H1 (cell line): ENCODE data around the gene CDH20. TPM values are rescaled to one million over a fixed set of nuclear protein-coding genes. Genes with fewer than 3 reads are reported as not detected.

Experiments used
- CTCF ChIA-PET: fragments of 300-600 bp; sonication (Branson Sonifier 250); formaldehyde crosslinking; loops from one replicate; lab custom pipeline; 2021; ENCODE audit not compliant: partially characterized antibody; lab: Charles Lee
- POLR2A ChIA-PET: fragments of 300-600 bp; sonication (Branson Sonifier 250); formaldehyde crosslinking; loops from one replicate; lab custom pipeline; 2021; ENCODE audit warnings: inconsistent platforms; ENCODE audit not compliant: partially characterized antibody; lab: Charles Lee
- DNase-seq, 2 experiments: peaks; one replicate each; pipeline versions ENCODE4 v3.0.0 to v3.0.0-alpha.2; 2010 to 2022; ENCODE audit warnings: low spot score in 2 of 2, low read depth in 1 of 2, mixed read lengths in 1 of 2
- FAIRE-seq: peaks from 2 replicates; lab custom pipeline; 2011; peaks lifted over from hg19 to GRCh38; lab: Jason Lieb, UNC
- H2AFZ ChIP-seq: 2 replicates; pipeline ENCODE4 v1.8.1; 2012; ENCODE audit warnings: low read length, inconsistent platforms
- H2AK5ac ChIP-seq: 2 replicates; pipeline ENCODE4 v1.6.1; 2013; ENCODE audit warnings: low read depth, low read length
- H2BK120ac ChIP-seq: replicated peaks from 2 replicates; pipeline ENCODE3; 2013; ENCODE audit warnings: low read depth, low read length, inconsistent platforms
- H2BK12ac ChIP-seq: 2 replicates; pipeline ENCODE4 v1.6.1; 2013; ENCODE audit warnings: low read depth, low read length
- H2BK15ac ChIP-seq: 2 replicates; pipeline ENCODE4 v1.6.1; 2013; ENCODE audit warnings: low read length
- H2BK20ac ChIP-seq: 2 replicates; pipeline ENCODE4 v1.6.1; 2013; ENCODE audit warnings: low read length
- H2BK5ac ChIP-seq: 2 replicates; pipeline ENCODE4 v1.6.1; 2013; ENCODE audit warnings: low read depth, low read length
- H3K14ac ChIP-seq: 2 replicates; pipeline ENCODE4 v1.6.1; 2013; ENCODE audit warnings: inconsistent platforms; ENCODE audit not compliant: insufficient read length
- H3K18ac ChIP-seq: 2 replicates; pipeline ENCODE4 v1.6.1; 2013; ENCODE audit warnings: low read length; ENCODE audit errors: extremely low read depth
- H3K23ac ChIP-seq: 2 replicates; pipeline ENCODE4 v1.6.1; 2013; ENCODE audit warnings: inconsistent platforms; ENCODE audit not compliant: insufficient read length
- H3K23me2 ChIP-seq: 2 replicates; pipeline ENCODE4 v1.6.1; 2013; ENCODE audit warnings: low read depth, low read length
- H3K27ac ChIP-seq: 2 replicates; pipeline ENCODE4 v1.6.1; 2011; ENCODE audit warnings: low read depth, low read length, inconsistent platforms
- H3K27me3 ChIP-seq, 4 experiments: replicated peaks in 1 of 4; 1 replicate in 1 of 4; 2 replicates in 3 of 4; pipeline versions ENCODE4 v1.6.1 to v1.8.1; 2011 to 2013; ENCODE audit warnings: low read length in 3 of 4, mild to moderate bottlenecking in 3 of 4, inconsistent platforms in 2 of 4, mixed read lengths in 2 of 4, moderate library complexity in 1 of 4; ENCODE audit not compliant: control insufficient read depth in 3 of 4, insufficient read depth in 3 of 4; ENCODE audit errors: extremely low read depth in 1 of 4
- H3K36me3 ChIP-seq, 4 experiments: 2 replicates each; pipeline versions ENCODE4 v1.6.1 to v1.8.1; 2011 to 2013; ENCODE audit warnings: mild to moderate bottlenecking in 4 of 4, low read length in 3 of 4, moderate library complexity in 2 of 4, control low read depth in 1 of 4, inconsistent platforms in 1 of 4; ENCODE audit not compliant: insufficient read depth in 4 of 4, control insufficient read depth in 2 of 4
- H3K4ac ChIP-seq: replicated peaks from 2 replicates; pipeline ENCODE3; 2013; ENCODE audit warnings: low read length, low read depth, mixed read lengths, inconsistent platforms; ENCODE audit not compliant: insufficient read length
- H3K4me1 ChIP-seq, 4 experiments: replicated peaks in 1 of 4; 1 replicate in 1 of 4; 2 replicates in 3 of 4; pipeline versions ENCODE4 v1.6.1 to v1.8.1; 2011 to 2013; ENCODE audit warnings: low read length in 3 of 4, inconsistent platforms in 2 of 4, mixed read lengths in 1 of 4; ENCODE audit not compliant: insufficient read depth in 4 of 4, control insufficient read depth in 3 of 4
- H3K4me2 ChIP-seq, 2 experiments: 2 replicates each; pipeline versions ENCODE4 v1.6.1 to v1.8.1; 2011 to 2013; ENCODE audit warnings: low read depth in 2 of 2, low read length in 2 of 2, control low read depth in 1 of 2, inconsistent platforms in 1 of 2, mild to moderate bottlenecking in 1 of 2; ENCODE audit not compliant: insufficient read depth in 1 of 2
- H3K4me3 ChIP-seq, 4 experiments: fragments of 200-600, 300-600 bp in 1 of 4; sonication (generic), shearing (Covaris generic), sonication (Bioruptor Twin) in 1 of 4; 2 replicates each; pipeline versions ENCODE4 v1.5.1 to v1.8.1; 2011 to 2016; ENCODE audit warnings: low read length in 4 of 4, low read depth in 3 of 4, control low read depth in 2 of 4, inconsistent platforms in 2 of 4, mild to moderate bottlenecking in 2 of 4, mixed read lengths in 1 of 4, moderate library complexity in 1 of 4; ENCODE audit not compliant: insufficient read depth in 2 of 4; ENCODE audit errors: extremely low read depth in 1 of 4
- H3K56ac ChIP-seq: replicated peaks from 2 replicates; pipeline ENCODE3; 2013; ENCODE audit warnings: low read depth, mild to moderate bottlenecking, mixed read lengths, low read length, inconsistent platforms; ENCODE audit not compliant: insufficient read length
- H3K79me1 ChIP-seq: 2 replicates; pipeline ENCODE4 v1.6.1; 2013; ENCODE audit warnings: low read depth, low read length, control low read depth
- H3K79me2 ChIP-seq, 2 experiments: 2 replicates each; pipeline versions ENCODE4 v1.6.1 to v1.8.1; 2012 to 2013; ENCODE audit warnings: low read length in 2 of 2, mild to moderate bottlenecking in 2 of 2, inconsistent platforms in 1 of 2; ENCODE audit not compliant: insufficient read depth in 2 of 2, control insufficient read depth in 1 of 2
- H3K9ac ChIP-seq, 4 experiments: replicated peaks in 1 of 4; 1 replicate in 1 of 4; 2 replicates in 3 of 4; pipeline versions ENCODE4 v1.6.1 to v1.8.1; 2011 to 2013; ENCODE audit warnings: low read depth in 3 of 4, low read length in 3 of 4, control low read depth in 2 of 4, mild to moderate bottlenecking in 2 of 4, moderate library complexity in 2 of 4, inconsistent platforms in 1 of 4; ENCODE audit errors: extremely low read depth in 1 of 4
- H3K9me3 ChIP-seq, 2 experiments: 2 replicates each; pipeline versions ENCODE4 v1.6.1 to v1.8.1; 2012 to 2013; ENCODE audit warnings: mild to moderate bottlenecking in 2 of 2, moderate library complexity in 2 of 2, control low read depth in 1 of 2, inconsistent platforms in 1 of 2, low read depth in 1 of 2, low read length in 1 of 2, mixed read lengths in 1 of 2; ENCODE audit not compliant: insufficient read depth in 2 of 2
- H4K20me1 ChIP-seq, 2 experiments: replicated peaks in 1 of 2; 2 replicates each; pipeline versions ENCODE3 to v1.8.1; 2011 to 2013; ENCODE audit warnings: inconsistent platforms in 2 of 2, low read length in 2 of 2, mild to moderate bottlenecking in 1 of 2; ENCODE audit not compliant: insufficient read depth in 2 of 2, control insufficient read depth in 1 of 2
- H4K5ac ChIP-seq: 2 replicates; pipeline ENCODE4 v1.6.1; 2013; ENCODE audit warnings: low read length, low read depth, mixed read lengths, inconsistent platforms; ENCODE audit not compliant: insufficient read length
- H4K8ac ChIP-seq: 2 replicates; pipeline ENCODE4 v1.8.0; 2013; ENCODE audit warnings: mild to moderate bottlenecking, moderate library complexity, low read length, inconsistent platforms; ENCODE audit not compliant: insufficient read depth; ENCODE audit errors: extremely low read depth
- H4K91ac ChIP-seq: replicated peaks from 2 replicates; pipeline ENCODE3; 2013; ENCODE audit warnings: low read length, mixed read lengths, inconsistent platforms; ENCODE audit not compliant: insufficient read length
- CHD1 ChIP-seq: IDR thresholded peaks from 2 replicates; pipeline ENCODE4 v1.6.1; 2012; ENCODE audit warnings: low read depth, low read length, improper control_type of control experiment
- CHD2 ChIP-seq: IDR thresholded peaks from 2 replicates; pipeline ENCODE4 v1.6.1; 2012; ENCODE audit warnings: low read length, improper control_type of control experiment
- HDAC6 ChIP-seq: IDR thresholded peaks from one replicate; pipeline ENCODE4 v1.7.1; 2012; ENCODE audit warnings: low read depth, mild to moderate bottlenecking, inconsistent platforms, low read length, moderate library complexity
- JUN ChIP-seq: IDR thresholded peaks from 2 replicates; pipeline ENCODE4 v1.6.1; 2011; ENCODE audit warnings: low read depth, mild to moderate bottlenecking, improper control_type of control experiment, low read length
- MAX ChIP-seq: IDR thresholded peaks from 2 replicates; pipeline ENCODE4 v1.6.1; 2012; ENCODE audit warnings: inconsistent platforms
- RNF2 ChIP-seq: fragments of 200-900, 300-1000 bp; sonication (generic); IDR thresholded peaks from 2 replicates; pipeline ENCODE4 v1.7.1; 2016; ENCODE audit warnings: borderline replicate concordance, low read depth, mild to moderate bottlenecking, antibody characterized with exemption, low read length; ENCODE audit not compliant: poor library complexity, severe bottlenecking; ENCODE audit errors: missing control alignments
- SP1 ChIP-seq: IDR thresholded peaks from 2 replicates; pipeline ENCODE4 v1.6.1; 2011; ENCODE audit warnings: low read depth, low read length
- TCF12 ChIP-seq: IDR thresholded peaks from 2 replicates; pipeline ENCODE4 v1.6.1; 2011; ENCODE audit warnings: low read depth, mild to moderate bottlenecking, low read length
- YY1 ChIP-seq: IDR thresholded peaks from 2 replicates; pipeline ENCODE4 v1.6.1; 2011; ENCODE audit warnings: low read depth, mild to moderate bottlenecking, low read length
- WGBS, 2 experiments: shearing (Covaris generic) in 1 of 2; methylation state at CpG; one replicate each; pipeline versions ENCODE4 v1.1.6 to v1.1.7; 2013 to 2015; ENCODE audit warnings: low lambda C conversion rate in 2 of 2, mixed read lengths in 2 of 2, inconsistent platforms in 1 of 2, low coverage in 1 of 2, missing lambda C conversion rate in 1 of 2; ENCODE audit not compliant: insufficient replicate concordance in 2 of 2, insufficient coverage in 1 of 2, insufficient read length in 1 of 2; ENCODE audit errors: extremely low coverage in 1 of 2, missing lambda C conversion rate in 1 of 2; 5-methylcytosine and 5-hydroxymethylcytosine counted together
- polyA plus RNA-seq, 7 experiments: library from polyadenylated mRNA; depleted of rRNA in 3 of 7; stranded (reverse) in 5 of 7; unstranded in 2 of 7; fragments of >200 nt in 5 of 7; fragments of 200-250 nt in 2 of 7; gene quantifications; 1 replicate in 5 of 7; 2 replicates in 1 of 7; 4 replicates in 1 of 7; pipeline versions ENCODE4 v1.2.1 to v1.2.3, GENCODE V29; 2011 to 2013; ENCODE audit warnings: missing spikeins in 2 of 7, mixed read lengths in 2 of 7
- total RNA-seq: library from RNA; stranded (reverse); fragmentation: NEBNext Ultra II Directional; extraction: Animal tissue kit (Norgen Biotek cat#: 25700); gene quantifications from 2 replicates; pipeline ENCODE4 v1.2.1, GENCODE V29; 2021

Gene CDH20
- total and polyA plus RNA-seq, 2 of the 8 experiments (the other 6 are each of a cell fraction or from before 2014, with no cell fraction given): 0.07 to 0.12 TPM

GRCh38 chr18:61464551-61465142 lies 131.4 kb downstream of the CDH20 start:
- Histone ChIP-seq H3K4me1 (no peaks in the 10 kb centered on the region), H4K5ac (no peak overlapping the region), H3K79me2 (no peaks in the 10 kb centered on the region), H2BK20ac (no peak overlapping the region), H3K23me2 (no peaks in the 10 kb centered on the region; the same call in 1 of the 2 replicates), H3K18ac (no peak overlapping the region), H2BK120ac (no peak overlapping the region), H3K23ac (no peak overlapping the region), H3K9ac (no peak overlapping the region), H3K4ac (no peak overlapping the region), H4K8ac (no peak overlapping the region), H2BK12ac (no peak overlapping the region), H2AFZ (no peak overlapping the region)
- no peak for FAIRE-seq
- TF ChIP-seq SP1 (no peak), CHD1 (no peak), YY1 (no peak), HDAC6 (no peak), RNF2 (no peak), CHD2 (no peak), MAX (no peak), JUN (no peak), TCF12 (no peak)
- TF ChIP-seq, all 59 proteins: peak for 0
- POLR2A ChIA-PET: interaction anchor here (0.6 kb wide), 1 partner anchor 33 kb away, joined by 3 read pairs; no protein-coding TSS in a partner anchor
- Histone ChIP-seq H3K9me3 (no peaks in the 10 kb centered on the region), H3K4me2 (no peak overlapping the region), H4K20me1 (no peaks in the 10 kb centered on the region), H3K27ac (no peak overlapping the region), H3K14ac (no peak overlapping the region), H2AK5ac (no peak overlapping the region), H3K27me3 (no peaks in the 10 kb centered on the region), H3K36me3 (no peaks in the 10 kb centered on the region), H2BK15ac (no peak overlapping the region), H3K56ac (no peak overlapping the region), H2BK5ac (no peak overlapping the region), H3K79me1 (no peaks in the 10 kb centered on the region), H4K91ac (no peak overlapping the region), H3K4me3 (no peak overlapping the region)
- DNase-seq: no peak
- WGBS, 2 experiments: 95% methylated on average over 1 of the region's 1 CpG; no CpG with 5 or more reads in 1 of the 2 experiments
- CTCF ChIA-PET: interaction anchor here (0.6 to 0.9 kb wide), 2 partner anchors 29 to 274 kb away, joined by 3 read pairs; no protein-coding TSS in a partner anchor
